Osteoblast (primary cell): Measurements from ENCODE around the gene TAS2R14. TPM values are rescaled to one million over a fixed set of nuclear protein-coding genes. Genes with fewer than 3 reads are reported as not detected.

Experiments used
- DNase-seq: peaks from one replicate; pipeline ENCODE4 v3.0.0; 2011; ENCODE audit warnings: low spot score, mixed read lengths; ENCODE audit not compliant: insufficient read length; ENCODE audit errors: missing footprints
- H2AFZ ChIP-seq: 2 replicates; pipeline ENCODE4 v1.6.0; 2011; ENCODE audit warnings: mild to moderate bottlenecking, low read length
- H3K27ac ChIP-seq: 2 replicates; pipeline ENCODE4 v1.5.1; 2011; ENCODE audit warnings: mild to moderate bottlenecking, low read depth, low read length, moderate library complexity
- H3K27me3 ChIP-seq: 2 replicates; pipeline ENCODE4 v1.6.0; 2012; ENCODE audit warnings: mild to moderate bottlenecking, control low read depth, inconsistent platforms, low read length, moderate library complexity; ENCODE audit not compliant: insufficient read depth
- H3K36me3 ChIP-seq: 2 replicates; pipeline ENCODE4 v1.5.1; 2011; ENCODE audit warnings: mild to moderate bottlenecking, low read length, control low read depth, moderate library complexity; ENCODE audit not compliant: insufficient read depth
- H3K4me1 ChIP-seq: 2 replicates; pipeline ENCODE4 v1.5.1; 2011; ENCODE audit warnings: mild to moderate bottlenecking, low read length, control low read depth, moderate library complexity; ENCODE audit not compliant: insufficient read depth
- H3K4me2 ChIP-seq: 2 replicates; pipeline ENCODE4 v1.6.0; 2011; ENCODE audit warnings: mild to moderate bottlenecking, low read length; ENCODE audit not compliant: insufficient read depth
- H3K4me3 ChIP-seq: fragments of 200-600 bp; sonication (generic); 3 replicates; pipeline ENCODE4 v1.5.1; 2012; ENCODE audit warnings: mild to moderate bottlenecking, low read length, inconsistent platforms; ENCODE audit not compliant: insufficient read depth
- H3K79me2 ChIP-seq: 2 replicates; pipeline ENCODE4 v1.6.0; 2012; ENCODE audit warnings: mild to moderate bottlenecking, low read length, control low read depth, inconsistent platforms; ENCODE audit not compliant: insufficient read depth
- H3K9me3 ChIP-seq: 2 replicates; pipeline ENCODE4 v1.5.1; 2011; ENCODE audit warnings: low read depth, low read length, control low read depth
- H4K20me1 ChIP-seq: 2 replicates; pipeline ENCODE4 v1.6.0; 2012; ENCODE audit warnings: mild to moderate bottlenecking, low read length, control low read depth; ENCODE audit not compliant: insufficient read depth
- CTCF ChIP-seq: IDR thresholded peaks from 2 replicates; pipeline ENCODE4 v1.5.1; 2011; ENCODE audit warnings: mild to moderate bottlenecking, low read depth, low read length, moderate library complexity; ENCODE audit errors: extremely low read depth
- total RNA-seq: library from RNA; depleted of rRNA; stranded (reverse); fragments of >200 nt; gene quantifications from 2 replicates; pipeline ENCODE4 v1.2.3, GENCODE V29; 2012

The TAS2R14 gene
- total RNA-seq, 1 donor, result 7.2 TPM

GRCh38 chr12:10919809-10920208, 19.3 kb downstream of the TAS2R14 start:
- no peak overlapping the region for H2AFZ ChIP-seq
- no peak for DNase-seq
- TF ChIP-seq CTCF, result no peak
- no peak overlapping the region for H3K4me2 ChIP-seq
- no peak overlapping the region for H3K27ac ChIP-seq
- no peaks in the 10 kb centered on the region for H3K36me3 ChIP-seq
- H3K9me3 ChIP-seq, result no peaks in the 10 kb centered on the region
- H3K27me3 ChIP-seq, result no peaks in the 10 kb centered on the region
- no peaks in the 10 kb centered on the region for H4K20me1 ChIP-seq
- no peaks in the 10 kb centered on the region for H3K79me2 ChIP-seq
- H3K4me1 ChIP-seq, result no peaks in the 10 kb centered on the region
- no peak overlapping the region for H3K4me3 ChIP-seq

GRCh38 chr12:10910380-10910779, 28.7 kb downstream of the TAS2R14 start:
- no peaks in the 10 kb centered on the region for H3K27me3 ChIP-seq
- TF ChIP-seq CTCF, result no peak
- H3K27ac ChIP-seq, result no peak overlapping the region
- H3K4me1 ChIP-seq, result no peaks in the 10 kb centered on the region
- no peak overlapping the region for H2AFZ ChIP-seq
- no peaks in the 10 kb centered on the region for H3K36me3 ChIP-seq
- no peaks in the 10 kb centered on the region for H4K20me1 ChIP-seq
- no peaks in the 10 kb centered on the region for H3K79me2 ChIP-seq
- no peak overlapping the region for H3K4me2 ChIP-seq
- no peaks in the 10 kb centered on the region for H3K9me3 ChIP-seq
- DNase-seq, result no peak
- H3K4me3 ChIP-seq, result no peak overlapping the region

- Histone ChIP-seq H3K36me3 (no peaks in the 10 kb centered on the region), H3K4me1 (no peaks in the 10 kb centered on the region), H3K79me2 (no peaks in the 10 kb centered on the region), H3K27me3 (no peaks in the 10 kb centered on the region), H3K4me3 (no peak within 1 kb of the TSS), H3K4me2 (no peak within 1 kb of the TSS), H4K20me1 (no peaks in the 10 kb centered on the region), H3K27ac (no peak within 1 kb of the TSS), H3K9me3 (no peaks in the 10 kb centered on the region), H2AFZ (no peak within 1 kb of the TSS)
- no peak for TF ChIP-seq CTCF
- DNase-seq, result no peak
These were observed 29.6 kb downstream of the TAS2R14 start, which contains the start of gene TAS2R13 for GRCh38 chr12:10909462-10909861. Gene TAS2R13 (minus strand): TSS chr12:10909562. CDS start chr12:10909298, 264 bp downstream.

GRCh38 chr12:10904686-10905085, 34.4 kb downstream of the TAS2R14 start:
- H3K4me3 ChIP-seq, result no peak overlapping the region
- TF ChIP-seq CTCF, result no peak
- H3K4me2 ChIP-seq, result no peak overlapping the region
- DNase-seq, result no peak
- no peak overlapping the region for H3K27ac ChIP-seq
- H3K79me2 ChIP-seq, result no peaks in the 10 kb centered on the region
- H3K36me3 ChIP-seq, result no peaks in the 10 kb centered on the region
- no peaks in the 10 kb centered on the region for H3K27me3 ChIP-seq
- no peaks in the 10 kb centered on the region for H4K20me1 ChIP-seq
- H3K9me3 ChIP-seq, result no peaks in the 10 kb centered on the region
- H3K4me1 ChIP-seq, result no peaks in the 10 kb centered on the region
- no peak overlapping the region for H2AFZ ChIP-seq
